MG63 (cell line): Measurements from ENCODE around the gene ATF6. TPM values are rescaled to one million over a fixed set of nuclear protein-coding genes. Genes with fewer than 3 reads are reported as not detected.
"Not testable (repeated sequence)": the region's sequence is repeated elsewhere in the genome, so short reads cannot be mapped to it uniquely, and the experiment has no call there.

ENCODE experiments used
- DNase-seq: peaks from one replicate; pipeline ENCODE4 v3.0.0-alpha.2; 2020
- H3K27me3 ChIP-seq: fragments of 250-450 bp; sonication (Bioruptor Pico); 2 replicates; pipeline ENCODE4 v1.5.1; 2020; ENCODE audit warnings: mild to moderate bottlenecking, moderate library complexity
- H3K36me3 ChIP-seq: fragments of 250-450 bp; sonication (Bioruptor Pico); 2 replicates; pipeline ENCODE4 v1.5.1; 2020; ENCODE audit warnings: mild to moderate bottlenecking, moderate library complexity
- H3K4me3 ChIP-seq: fragments of 250-450 bp; sonication (Bioruptor Pico); 2 replicates; pipeline ENCODE4 v1.5.1; 2020; ENCODE audit warnings: mild to moderate bottlenecking, moderate library complexity
- H3K9me3 ChIP-seq: fragments of 250-450 bp; sonication (Bioruptor Pico); 2 replicates; pipeline ENCODE4 v1.5.1; 2020; ENCODE audit warnings: mild to moderate bottlenecking, moderate library complexity
- total RNA-seq: library from RNA; depleted of rRNA; stranded (reverse); fragments of >200 nt; shearing (Covaris generic); gene quantifications from 2 replicates; pipeline ENCODE4 v1.2.3, GENCODE V29; 2014; ENCODE audit warnings: low replicate concordance

ATF6 gene
- total RNA-seq, 1 experiment from 2014 or later: 19.4 TPM

GRCh38 chr1:161799792-161800191 lies 33.7 kb downstream of the ATF6 start:
- no peaks in the 10 kb centered on the region for H3K9me3 ChIP-seq
- H3K36me3 ChIP-seq: peaks cover 23% of the 10 kb centered on the region
- no peak overlapping the region for H3K4me3 ChIP-seq
- DNase-seq: no peak
- no peaks in the 10 kb centered on the region for H3K27me3 ChIP-seq

GRCh38 chr1:161801955-161802354 lies 35.8 kb downstream of the ATF6 start:
- H3K4me3 ChIP-seq: no peak overlapping the region
- no peaks in the 10 kb centered on the region for H3K27me3 ChIP-seq
- H3K9me3 ChIP-seq: no peaks in the 10 kb centered on the region
- H3K36me3 ChIP-seq: peaks cover 26% of the 10 kb centered on the region
- DNase-seq: no peak

- H3K27me3 ChIP-seq: no peaks in the 10 kb centered on the region
- H3K36me3 ChIP-seq: peaks cover 16% of the 10 kb centered on the region
- no peak for DNase-seq
- no peaks in the 10 kb centered on the region for H3K9me3 ChIP-seq
- H3K4me3 ChIP-seq: no peak overlapping the region
Measured at GRCh38 chr1:161803181-161803580, 37.1 kb downstream of the ATF6 start.

- Histone ChIP-seq H3K36me3 (peaks cover 22% of the 10 kb centered on the region), H3K4me3 (no peak overlapping the region), H3K9me3 (peaks cover 12% of the 10 kb centered on the region), H3K27me3 (no peaks in the 10 kb centered on the region)
- DNase-seq: no peak
Measured at GRCh38 chr1:161805399-161806197, 39.5 kb downstream of the ATF6 start.

- H3K27me3 ChIP-seq, H3K4me3 ChIP-seq, DNase-seq: not testable (repeated sequence)
- Histone ChIP-seq H3K9me3 (peaks cover 12% of the 10 kb centered on the region), H3K36me3 (peaks cover 21% of the 10 kb centered on the region)
Measured at GRCh38 chr1:161809202-161809601, 43.1 kb downstream of the ATF6 start.

GRCh38 chr1:161809656-161810055 lies 43.5 kb downstream of the ATF6 start:
- not testable (repeated sequence) for H3K4me3 ChIP-seq, H3K27me3 ChIP-seq, DNase-seq
- Histone ChIP-seq H3K9me3 (peaks cover 12% of the 10 kb centered on the region), H3K36me3 (peaks cover 21% of the 10 kb centered on the region)

- H3K4me3 ChIP-seq: no peak overlapping the region
- no peaks in the 10 kb centered on the region for H3K27me3 ChIP-seq
Measured at GRCh38 chr1:161810780-161811179, 44.7 kb downstream of the ATF6 start.

GRCh38 chr1:161816201-161816600 lies 50.1 kb downstream of the ATF6 start:
- Histone ChIP-seq H3K27me3 (no peaks in the 10 kb centered on the region), H3K4me3 (no peak overlapping the region), H3K9me3 (no peaks in the 10 kb centered on the region), H3K36me3 (peaks cover 7% of the 10 kb centered on the region)
- DNase-seq: no peak

More at GRCh38 chr1:161810780-161811179, 44.7 kb downstream of the ATF6 start:
- Histone ChIP-seq H3K9me3 (peaks cover 12% of the 10 kb centered on the region), H3K36me3 (peaks cover 20% of the 10 kb centered on the region)
- no peak for DNase-seq

GRCh38 chr1:161817176-161817730 lies 51.1 kb downstream of the ATF6 start:
- no peak for DNase-seq
- Histone ChIP-seq H3K4me3 (no peak overlapping the region), H3K36me3 (peaks cover 15% of the 10 kb centered on the region), H3K9me3 (no peaks in the 10 kb centered on the region), H3K27me3 (no peaks in the 10 kb centered on the region)

- H3K27me3 ChIP-seq: no peaks in the 10 kb centered on the region
- H3K4me3 ChIP-seq: no peak overlapping the region
Measured at GRCh38 chr1:161820914-161821313, 54.8 kb downstream of the ATF6 start.

GRCh38 chr1:161824618-161825017 lies 58.5 kb downstream of the ATF6 start:
- peaks cover 20% of the 10 kb centered on the region for H3K36me3 ChIP-seq
- no peaks in the 10 kb centered on the region for H3K27me3 ChIP-seq
- no peak for DNase-seq
- H3K4me3 ChIP-seq: no peak overlapping the region
- H3K9me3 ChIP-seq: no peaks in the 10 kb centered on the region

More at GRCh38 chr1:161820914-161821313, 54.8 kb downstream of the ATF6 start:
- DNase-seq: no peak
- Histone ChIP-seq H3K36me3 (peaks cover 15% of the 10 kb centered on the region), H3K9me3 (no peaks in the 10 kb centered on the region)

GRCh38 chr1:161825831-161826230 lies 59.7 kb downstream of the ATF6 start:
- 0 out of 2 replicates have a peak, but pooled peaks cover 2% of the 10 kb centered on the region for H3K9me3 ChIP-seq
- no peak overlapping the region for H3K4me3 ChIP-seq
- H3K27me3 ChIP-seq: no peaks in the 10 kb centered on the region
- DNase-seq: no peak
- H3K36me3 ChIP-seq: peaks cover 24% of the 10 kb centered on the region

GRCh38 chr1:161826478-161826877 lies 60.4 kb downstream of the ATF6 start:
- Histone ChIP-seq H3K36me3 (peaks cover 19% of the 10 kb centered on the region), H3K27me3 (no peaks in the 10 kb centered on the region), H3K9me3 (0 out of 2 replicates have a peak, but pooled peaks cover 2% of the 10 kb centered on the region), H3K4me3 (no peak overlapping the region)
- no peak for DNase-seq

GRCh38 chr1:161827786-161828185 lies 61.7 kb downstream of the ATF6 start:
- Histone ChIP-seq H3K36me3 (peaks cover 13% of the 10 kb centered on the region), H3K27me3 (no peaks in the 10 kb centered on the region), H3K9me3 (0 out of 2 replicates have a peak, but pooled peaks cover 2% of the 10 kb centered on the region), H3K4me3 (no peak overlapping the region)
- DNase-seq: no peak

- H3K36me3 ChIP-seq: peaks cover 13% of the 10 kb centered on the region
- not testable (repeated sequence) for H3K4me3 ChIP-seq, DNase-seq, H3K9me3 ChIP-seq, H3K27me3 ChIP-seq
Measured at GRCh38 chr1:161832299-161832907, 66.3 kb downstream of the ATF6 start.

- Histone ChIP-seq H3K4me3 (no peak overlapping the region), H3K36me3 (peaks cover 3% of the 10 kb centered on the region), H3K9me3 (no peaks in the 10 kb centered on the region), H3K27me3 (no peaks in the 10 kb centered on the region)
- DNase-seq: no peak
Measured at GRCh38 chr1:161834967-161835550, 68.9 kb downstream of the ATF6 start.

- Histone ChIP-seq H3K36me3 (no peaks in the 10 kb centered on the region; the same call in 1 of the 2 replicates), H3K27me3 (no peaks in the 10 kb centered on the region), H3K4me3 (no peak overlapping the region), H3K9me3 (no peaks in the 10 kb centered on the region)
- no peak for DNase-seq
Measured at GRCh38 chr1:161836018-161836417, 69.9 kb downstream of the ATF6 start.
